Fibroblast of skin of right biceps (primary cell): ENCODE measurements around the gene WDR87.
A peak's percentile ranks its signal among the peaks of the same experiment; 100 is the strongest.
"Not testable (repeated sequence)": the region's sequence is repeated elsewhere in the genome, so short reads cannot be mapped to it uniquely, and the experiment has no call there.

Source experiments
- DNase-seq: peaks from one replicate; pipeline ENCODE4 v3.0.0-alpha.2; 2013

WDR87 gene

GRCh38 chr19:37929355-37929923 lies 23.0 kb upstream of the WDR87 start:
- no peak for DNase-seq

DNA sequence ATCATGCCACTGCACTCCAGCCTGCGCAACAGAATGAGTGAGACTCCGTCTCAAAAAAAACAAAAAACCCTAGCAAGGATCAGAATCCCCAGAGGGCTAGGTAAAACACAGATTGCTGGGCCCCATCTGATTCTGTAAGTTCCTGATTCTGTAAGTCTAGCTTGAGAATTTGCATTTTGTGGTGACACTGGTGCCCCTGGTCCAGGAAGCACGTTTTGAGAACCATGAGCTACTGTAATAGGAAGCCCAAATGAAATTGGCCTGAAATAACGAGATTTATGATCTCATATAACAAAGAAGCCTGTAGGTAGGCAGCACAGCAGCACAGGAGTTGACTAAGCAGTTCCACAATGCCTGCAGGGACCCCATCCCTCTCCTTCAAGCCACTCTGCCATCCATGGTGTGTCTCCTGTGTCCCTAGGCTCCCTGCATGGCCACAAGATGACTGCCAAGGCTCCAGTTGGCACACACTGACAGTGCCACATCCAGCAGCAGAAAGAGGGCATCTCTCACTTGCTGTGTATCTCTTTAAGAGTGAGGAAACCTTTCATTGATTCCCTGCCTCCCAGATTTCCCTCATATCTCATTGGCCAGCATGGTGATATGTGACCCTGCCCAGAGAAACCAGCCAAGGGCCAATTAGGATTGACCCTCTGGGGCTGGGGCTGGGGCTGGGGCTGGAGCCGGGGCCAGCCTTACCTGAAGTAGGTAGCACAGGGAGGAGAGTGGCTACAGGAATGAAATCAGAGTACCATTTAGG lies 22.3 kb upstream of the WDR87 start:
- no peak for DNase-seq

GRCh38 chr19:37926711-37927110 lies 20.3 kb upstream of the WDR87 start:
- DNase-seq = no peak

DNA sequence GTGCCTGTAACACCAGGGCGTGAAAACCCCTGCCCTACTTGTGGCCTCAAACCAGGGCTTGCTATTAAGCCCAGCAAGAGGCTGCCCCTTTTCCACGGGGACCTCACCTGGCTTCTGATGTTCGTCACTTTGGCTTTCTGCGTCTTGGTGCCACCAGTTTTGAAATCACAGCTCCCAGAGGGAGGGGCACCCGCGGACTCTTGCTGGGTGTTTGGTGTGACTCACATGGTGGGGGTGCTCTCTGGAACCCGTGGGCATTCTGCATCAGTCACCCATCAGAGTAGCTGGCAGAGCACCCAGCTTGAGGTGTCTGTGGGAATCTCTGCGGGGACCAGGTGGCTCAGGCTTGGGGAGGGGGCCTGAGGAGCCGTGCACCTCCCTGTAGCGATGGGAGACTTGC lies 19.9 kb upstream of the WDR87 start:
- DNase-seq = no peak

GRCh38 chr19:37925212-37925611 lies 18.8 kb upstream of the WDR87 start:
- DNase-seq = no peak

DNA sequence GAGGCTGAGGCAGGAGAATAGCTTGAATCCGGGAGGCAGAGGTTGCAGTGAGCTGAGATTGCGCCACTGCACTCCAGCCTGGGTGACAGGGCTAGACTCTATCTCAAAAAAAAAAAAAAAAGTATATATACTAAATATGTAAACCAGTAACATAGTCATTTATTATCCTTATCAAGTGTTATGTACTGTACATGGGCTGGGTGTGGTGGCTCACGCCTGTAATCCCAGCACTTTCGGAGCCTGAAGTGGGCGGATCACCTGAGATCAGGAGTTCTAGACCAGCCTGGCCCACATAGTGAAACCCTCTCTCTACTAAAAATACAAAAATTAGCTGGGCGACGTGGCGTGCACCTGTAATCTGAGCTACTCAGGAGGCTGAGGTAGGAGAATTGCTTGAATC lies 18.2 kb upstream of the WDR87 start:
- not testable (repeated sequence) for DNase-seq

DNA sequence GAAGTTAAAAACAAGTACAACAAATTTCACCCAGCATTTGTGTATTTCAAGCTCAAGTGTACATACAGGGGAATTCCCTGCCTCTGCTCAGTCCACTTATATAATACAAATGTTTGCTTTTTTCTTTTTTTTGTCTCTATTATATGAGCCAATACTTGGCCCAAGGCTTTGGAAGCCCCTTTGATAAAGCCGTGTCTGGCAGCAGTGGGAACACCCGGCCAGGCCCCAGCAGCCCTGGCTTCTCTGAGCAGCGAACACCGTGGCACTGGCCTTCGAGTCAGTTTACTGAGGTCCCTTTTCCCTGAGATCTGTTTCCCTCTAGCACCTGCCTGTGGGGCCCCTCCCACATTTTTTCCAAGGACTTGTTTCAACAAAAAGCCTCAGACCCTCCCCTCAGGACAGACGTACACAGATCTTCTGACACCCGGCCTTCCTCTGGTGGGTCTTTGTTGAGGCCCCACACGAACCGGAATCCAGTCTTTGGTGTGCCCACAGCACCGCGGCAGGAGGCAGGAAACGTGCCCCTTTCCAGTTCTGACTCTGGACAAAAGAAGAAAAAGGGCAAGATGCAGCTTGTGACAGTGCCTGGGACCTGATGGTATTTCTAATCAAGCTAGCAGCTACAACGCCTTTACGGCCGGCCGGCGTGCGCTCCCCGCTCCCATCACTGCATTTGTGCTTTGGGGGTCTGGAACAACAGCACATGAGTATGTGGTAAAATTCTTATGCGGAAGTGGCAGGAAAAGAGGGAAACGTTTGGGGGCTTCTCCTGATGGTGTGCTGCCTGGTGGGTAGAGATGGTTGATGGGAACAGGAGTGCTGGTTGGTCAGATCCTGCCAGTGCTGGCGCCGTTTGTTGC lies 14.4 kb upstream of the WDR87 start:
- DNase-seq = no peak

- DNase-seq = no peak
Measured at GRCh38 chr19:37914908-37915307, 8.5 kb upstream of the WDR87 start.

DNA sequence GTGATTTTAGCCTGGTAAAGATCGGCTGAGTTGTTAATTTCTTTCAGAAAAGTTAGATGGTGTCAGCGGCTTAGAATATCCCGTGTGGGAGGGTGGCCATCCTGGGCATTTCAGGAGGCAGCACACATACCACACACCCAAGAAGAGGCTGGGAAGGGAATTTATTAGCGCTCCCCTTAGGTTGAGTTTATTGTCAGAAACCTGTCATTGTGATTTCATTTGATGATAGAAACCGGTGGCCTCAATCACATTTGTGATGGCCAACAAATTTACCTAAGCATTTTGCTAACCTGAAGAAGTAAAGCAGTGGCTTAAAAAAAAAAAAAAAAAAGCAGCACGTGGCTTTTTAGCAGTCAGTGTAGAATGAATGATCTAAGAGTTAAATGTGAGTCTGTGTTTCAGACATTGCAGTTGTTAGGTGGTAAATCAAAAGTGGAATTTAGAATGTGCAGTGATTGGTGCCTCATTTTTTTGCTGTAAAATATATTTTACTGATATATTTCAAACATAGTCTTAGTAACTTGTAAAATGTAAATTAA lies 3.3 kb upstream of the WDR87 start:
- DNase-seq = no peak

DNA sequence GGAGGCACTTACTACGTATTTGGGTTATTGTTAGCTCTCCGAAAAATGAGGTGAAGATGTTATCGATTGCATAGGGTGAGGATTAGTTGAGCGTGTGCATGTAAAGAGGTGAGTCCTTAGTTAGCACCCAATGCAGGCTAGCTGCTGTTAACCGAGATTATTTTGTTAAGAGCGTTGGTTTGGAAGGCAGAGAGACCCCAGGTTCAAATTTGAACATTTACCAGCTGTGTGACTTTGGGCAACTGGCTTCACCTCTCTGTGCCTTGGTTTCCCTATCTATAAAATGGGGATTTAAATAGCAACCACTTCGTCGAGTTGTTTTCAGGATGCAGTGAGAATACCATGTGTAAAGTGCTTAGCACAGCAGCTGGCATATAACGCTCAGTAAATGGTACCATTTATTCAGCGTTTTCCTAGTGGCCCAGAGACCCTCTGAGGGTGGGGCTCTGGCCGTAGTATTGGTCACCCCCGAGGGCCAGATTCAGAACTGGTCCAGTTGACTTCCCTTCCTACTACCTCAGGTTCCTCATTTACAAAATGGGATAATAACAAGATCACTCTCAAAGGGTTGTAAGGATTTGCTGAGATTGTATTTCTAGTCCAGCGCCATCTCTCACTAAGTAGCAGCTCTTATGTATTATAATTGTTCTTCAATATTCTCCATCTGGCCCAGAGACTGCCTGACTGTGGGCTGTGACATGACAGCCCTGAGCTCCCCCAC lies 1.5 kb upstream of the WDR87 start:
- no peak for DNase-seq

DNA sequence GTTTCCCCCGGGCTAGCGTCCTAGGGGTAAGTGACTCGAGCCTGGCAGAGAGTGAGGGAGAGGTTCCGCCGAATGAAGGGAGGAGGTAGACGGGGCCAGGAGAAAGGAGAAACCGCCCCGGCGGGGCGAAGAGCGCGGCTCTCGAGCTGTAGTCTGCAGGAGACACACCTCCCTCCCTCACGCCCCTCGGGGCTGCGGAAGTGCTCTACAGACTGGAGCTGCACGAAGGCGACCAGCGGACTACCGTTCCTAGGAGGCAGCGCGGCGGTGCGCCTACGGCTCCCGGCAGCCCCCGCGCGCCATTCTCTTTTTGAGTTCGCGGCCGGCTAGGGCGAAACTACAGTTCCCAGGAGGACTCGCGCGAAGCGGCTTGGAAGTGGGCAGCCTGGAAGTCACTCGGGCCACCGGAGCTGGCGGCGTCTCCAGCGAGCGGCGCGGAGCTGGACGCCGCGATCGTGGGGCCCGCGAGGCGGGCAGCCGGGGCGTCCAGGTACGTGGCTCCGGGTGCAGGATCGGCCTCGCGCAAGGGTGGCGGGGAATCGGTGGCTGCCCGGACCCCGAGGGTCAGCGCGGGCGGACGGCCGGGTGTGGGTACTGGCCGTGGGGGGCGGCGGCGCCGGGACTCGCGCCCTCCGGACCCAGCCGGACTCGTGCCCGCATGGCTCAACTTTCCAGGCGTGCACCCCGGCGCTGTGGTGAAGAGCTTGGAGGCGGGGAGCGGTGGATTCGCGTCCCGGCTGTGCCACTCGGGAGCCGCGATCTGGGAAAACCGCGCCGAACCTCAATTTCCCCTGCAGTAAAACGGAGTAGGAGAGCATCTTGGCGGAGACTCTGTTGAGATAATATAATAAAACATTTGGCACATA lies 708 bp upstream of the WDR87 start, which contains the start of gene SIPA1L3:
TSS of gene SIPA1L3 (plus strand) at position 340 of the 866 bp plus-strand sequence. CDS start 174,358 bp downstream, outside the sequence.
- peak; percentile 95 for DNase-seq

DNA sequence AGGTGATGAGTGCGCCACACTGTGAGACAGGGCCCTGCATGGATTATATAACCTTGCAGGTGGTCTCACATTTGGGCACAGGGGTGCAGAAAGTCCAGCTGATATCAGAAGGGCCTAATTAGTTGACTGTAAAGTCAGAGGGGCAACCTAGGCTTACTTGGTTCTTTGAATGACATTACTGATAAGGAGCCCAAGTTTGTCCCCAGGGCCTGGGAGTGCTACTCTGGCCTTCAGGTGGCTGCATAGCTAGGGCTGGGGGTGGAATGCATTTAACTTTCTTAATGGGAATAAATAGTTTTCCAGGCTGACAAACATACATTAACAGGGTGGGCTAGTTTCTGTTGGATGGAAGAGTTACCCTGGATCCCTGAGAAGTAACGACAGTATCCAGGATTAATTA lies 3.3 kb downstream of the WDR87 start:
- DNase-seq = no peak

DNA sequence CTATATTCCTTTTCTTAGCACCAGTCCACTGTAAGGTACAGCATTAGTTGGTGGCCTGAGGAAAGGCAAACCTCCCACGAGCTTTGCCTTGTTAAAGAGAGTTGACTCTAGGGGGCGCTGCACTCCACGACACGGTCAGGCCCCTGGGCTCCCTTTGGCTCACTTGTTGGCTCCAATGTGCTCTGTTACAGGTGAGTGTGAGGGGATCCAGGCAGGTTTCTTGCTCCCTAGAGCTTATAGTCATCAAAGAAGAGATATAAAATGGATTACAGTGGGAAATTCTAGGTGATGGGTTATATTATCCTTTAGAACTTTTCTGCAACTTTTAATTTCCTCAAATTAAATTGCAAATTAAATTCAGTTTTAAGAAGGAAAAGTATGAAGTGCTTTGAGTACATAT lies 3.7 kb downstream of the WDR87 start:
- DNase-seq = peak; percentile 63

- no peak for DNase-seq
Measured at GRCh38 chr19:37899966-37900365, 6.4 kb downstream of the WDR87 start.

GRCh38 chr19:37899453-37899852 lies 6.9 kb downstream of the WDR87 start:
- DNase-seq = no peak

GRCh38 chr19:37896180-37896579 lies 10.2 kb downstream of the WDR87 start:
- DNase-seq = no peak

GRCh38 chr19:37893845-37894575 lies 12.4 kb downstream of the WDR87 start:
- no peak for DNase-seq

DNA sequence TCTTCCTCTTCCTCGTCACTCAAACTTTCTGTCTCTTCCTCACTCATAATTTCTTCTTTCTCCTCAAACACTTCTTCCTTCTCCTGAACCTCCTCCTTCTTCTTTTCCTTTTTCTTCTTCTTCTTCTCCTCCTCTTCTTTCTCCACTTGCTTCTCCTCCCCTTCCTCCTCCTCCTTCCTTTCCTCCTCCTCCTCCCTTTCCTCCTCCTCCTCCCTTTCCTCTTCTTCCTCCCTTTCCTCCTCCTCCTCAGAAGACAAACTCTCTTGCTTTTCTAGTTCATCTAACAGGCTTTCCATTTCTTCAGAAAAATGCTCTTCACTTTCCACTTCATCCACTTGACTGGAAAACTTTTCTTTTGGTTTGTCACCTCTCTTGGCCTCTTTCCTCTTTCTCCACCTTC lies 19.8 kb downstream of the WDR87 start:
- no peak for DNase-seq

GRCh38 chr19:37885392-37885791 lies 21.0 kb downstream of the WDR87 start:
- no peak for DNase-seq

- no peak for DNase-seq
Measured at GRCh38 chr19:37877147-37877546, 29.2 kb downstream of the WDR87 start.

DNA sequence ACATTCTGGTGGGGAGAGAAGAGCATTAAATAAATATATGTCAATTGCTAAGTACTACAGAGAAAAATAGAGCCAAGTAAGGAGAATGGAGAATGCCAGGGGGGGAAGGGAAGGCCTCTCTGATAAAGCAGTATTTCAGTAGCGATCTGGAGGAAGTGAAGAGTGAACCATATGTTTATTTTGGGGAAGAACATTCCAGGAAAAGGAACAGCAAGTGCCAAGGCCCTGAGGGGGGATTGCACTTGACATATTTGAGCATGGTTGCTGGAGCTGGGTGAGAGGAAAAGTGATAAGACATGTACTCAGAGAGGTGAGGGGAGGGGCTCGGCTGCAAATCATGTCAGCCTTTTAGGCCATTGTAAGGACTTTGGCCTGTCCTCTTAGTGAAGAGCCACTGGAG lies 30.4 kb downstream of the WDR87 start:
- no peak for DNase-seq
